Adipose tissue (tissue), 3 donors: ENCODE results near the gene RPF1. TPM values are rescaled to one million over a fixed set of nuclear protein-coding genes. Genes with fewer than 3 reads are reported as not detected.
A peak's percentile ranks its signal among the peaks of the same experiment; 100 is the strongest.
"Not testable (repeated sequence)": the region's sequence is repeated elsewhere in the genome, so short reads cannot be mapped to it uniquely, and the experiment has no call there.

ENCODE experiments used
- H3K27ac ChIP-seq: one replicate; pipeline ENCODE4 v1.5.1; 2013; ENCODE audit warnings: low read depth, low read length
- WGBS, 3 donors: extraction: QIAGEN DNeasy Blood & Tissue Kit; methylation state at CpG; one replicate each; pipeline ENCODE4 v1.1.7; 2013; 5-methylcytosine and 5-hydroxymethylcytosine counted together
- polyA plus RNA-seq, 3 donors: library from polyadenylated mRNA; stranded (reverse); fragments of 200-250 nt; gene quantifications; one replicate each; pipeline ENCODE4 v1.2.3, GENCODE V29; 2013
- donor health status: healthy with polysubstance abuse.
- donor health status: Bipolar disorder and iron deficiency.
- donor health status: healthy.

The RPF1 gene
- polyA plus RNA-seq, 3 donors = 18.0 to 27.6 (median 27.1) TPM

DNA sequence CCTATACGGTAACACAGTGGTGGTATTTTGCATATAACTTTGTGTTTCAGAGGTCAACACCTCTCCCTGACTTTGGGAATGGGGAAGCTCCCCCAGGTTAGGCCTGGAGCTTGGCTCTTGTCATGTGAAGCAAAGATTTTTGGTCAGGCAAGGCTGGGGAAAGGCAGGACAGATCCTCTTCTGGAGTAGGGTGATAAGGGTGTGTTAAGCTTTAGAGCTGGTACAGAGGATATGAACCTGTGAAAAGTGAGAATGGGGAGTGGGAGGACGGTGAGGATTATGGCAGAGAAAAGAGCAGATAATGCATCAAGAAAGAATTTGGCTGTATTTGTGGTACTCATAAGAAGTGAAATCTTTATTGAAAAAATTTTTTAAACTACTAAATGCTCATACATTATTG lies 2.3 kb downstream of the RPF1 start:
- 90 to 95% (median 95%) methylated on average over 2 of the region's 2 CpGs for WGBS, 3 donors
- no peak overlapping the region for H3K27ac ChIP-seq

DNA sequence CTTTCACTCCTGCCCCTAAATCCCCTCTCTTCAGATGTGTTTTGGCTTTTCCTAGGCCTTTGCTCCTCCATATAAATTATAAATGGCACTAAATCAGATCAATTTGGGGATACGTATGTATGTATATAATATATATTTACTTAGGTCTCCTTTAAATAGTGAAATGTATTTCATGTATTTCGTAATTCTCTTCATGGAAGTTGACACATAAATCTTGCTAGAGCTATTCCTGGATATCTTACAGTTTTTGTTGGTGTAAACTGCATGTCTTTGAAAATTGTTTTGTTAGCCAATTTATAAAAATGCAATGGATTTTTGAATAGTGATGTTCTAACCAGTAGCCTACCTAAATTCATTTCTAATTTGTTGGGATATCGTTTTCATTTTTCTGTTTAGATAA lies 9.0 kb downstream of the RPF1 start:
- 55 to 85% (median 71%) methylated on average over 3 of the region's 3 CpGs for WGBS, 3 donors
- no peak overlapping the region for H3K27ac ChIP-seq

DNA sequence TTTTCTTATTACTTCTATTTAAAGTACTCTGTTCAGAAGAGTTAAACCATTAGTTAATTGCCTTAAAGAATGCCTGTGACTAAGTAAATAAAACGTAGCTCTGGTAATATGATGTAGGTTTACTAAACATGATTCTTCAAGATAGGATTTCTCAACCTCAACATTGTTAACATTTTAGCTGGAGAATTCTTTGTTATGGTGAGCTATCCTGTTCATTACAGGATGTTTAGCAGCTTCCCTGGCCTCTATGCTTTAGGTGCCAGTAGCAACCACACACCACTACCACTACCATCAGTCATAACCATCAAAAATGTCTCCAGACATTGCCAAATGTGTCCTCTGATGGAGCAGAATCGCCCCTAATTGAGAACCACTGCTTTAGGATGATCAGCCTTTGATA lies 10.7 kb downstream of the RPF1 start:
- no peak overlapping the region for H3K27ac ChIP-seq
- 85 to 92% (median 90%) methylated on average over 2 of the region's 2 CpGs for WGBS, 3 donors

DNA sequence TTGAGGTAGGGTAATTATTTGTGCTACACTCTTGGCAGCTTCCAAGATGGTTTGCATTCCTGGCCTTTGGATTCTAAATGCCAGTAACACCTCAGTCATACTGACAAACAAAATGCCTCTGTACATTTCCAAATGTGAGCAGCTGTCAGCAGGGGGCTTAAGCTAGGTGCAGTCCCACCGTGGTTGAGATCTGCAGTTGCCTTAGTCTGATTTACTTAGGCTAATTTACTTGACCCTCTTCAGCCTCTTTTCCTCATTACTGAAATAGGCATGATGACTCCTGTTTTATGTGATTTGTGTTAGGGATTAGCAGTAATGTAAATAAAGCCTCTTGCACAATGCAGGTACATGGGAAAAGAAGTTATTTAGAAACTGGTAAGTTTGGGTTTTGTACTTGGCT lies 13.7 kb downstream of the RPF1 start:
- no peak overlapping the region for H3K27ac ChIP-seq
- WGBS, 3 donors = 28 to 77% (median 74%) methylated on average over 1 of the region's 1 CpG

DNA sequence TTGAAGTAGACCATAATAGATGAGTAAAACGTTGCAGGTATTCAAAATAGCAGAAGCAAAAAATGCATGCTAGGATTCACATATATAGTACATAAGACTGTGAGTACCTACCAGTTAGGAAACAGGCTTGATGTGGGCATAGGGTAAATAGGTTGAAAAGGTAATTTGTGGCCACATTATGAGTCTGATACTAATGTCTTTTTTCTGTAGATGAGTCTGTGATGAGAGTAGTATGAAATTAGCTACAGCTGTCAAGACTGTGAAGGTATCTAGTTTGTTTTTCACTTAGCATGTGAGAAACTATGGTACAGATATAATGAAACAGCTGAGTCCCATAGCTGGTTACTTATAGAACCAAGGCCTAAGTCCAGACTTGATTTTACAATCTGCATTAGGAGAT lies 14.7 kb downstream of the RPF1 start:
- 59 to 89% (median 73%) methylated on average over 1 of the region's 1 CpG for WGBS, 3 donors
- no peak overlapping the region for H3K27ac ChIP-seq

DNA sequence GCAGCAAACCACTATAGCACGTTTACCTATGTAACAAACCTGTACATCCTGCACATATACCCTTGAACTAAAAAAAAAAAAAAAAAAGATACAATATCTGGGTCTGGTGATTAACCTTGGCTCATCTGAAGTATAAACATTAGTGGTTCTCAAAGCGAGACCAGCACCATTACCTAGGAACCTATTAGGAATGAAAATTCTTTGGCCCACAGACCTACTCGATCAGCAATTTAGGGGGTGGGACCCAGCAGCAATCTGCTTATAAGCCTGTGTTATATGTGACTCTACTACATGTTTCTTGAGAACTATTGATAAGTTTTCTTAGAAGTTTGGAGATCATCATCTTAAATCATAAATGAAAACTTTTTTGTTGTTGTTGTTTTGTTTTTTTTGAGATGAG lies 17.4 kb downstream of the RPF1 start:
- 83 to 94% (median 86%) methylated on average over 3 of the region's 3 CpGs for WGBS, 3 donors
- no peak overlapping the region for H3K27ac ChIP-seq

DNA sequence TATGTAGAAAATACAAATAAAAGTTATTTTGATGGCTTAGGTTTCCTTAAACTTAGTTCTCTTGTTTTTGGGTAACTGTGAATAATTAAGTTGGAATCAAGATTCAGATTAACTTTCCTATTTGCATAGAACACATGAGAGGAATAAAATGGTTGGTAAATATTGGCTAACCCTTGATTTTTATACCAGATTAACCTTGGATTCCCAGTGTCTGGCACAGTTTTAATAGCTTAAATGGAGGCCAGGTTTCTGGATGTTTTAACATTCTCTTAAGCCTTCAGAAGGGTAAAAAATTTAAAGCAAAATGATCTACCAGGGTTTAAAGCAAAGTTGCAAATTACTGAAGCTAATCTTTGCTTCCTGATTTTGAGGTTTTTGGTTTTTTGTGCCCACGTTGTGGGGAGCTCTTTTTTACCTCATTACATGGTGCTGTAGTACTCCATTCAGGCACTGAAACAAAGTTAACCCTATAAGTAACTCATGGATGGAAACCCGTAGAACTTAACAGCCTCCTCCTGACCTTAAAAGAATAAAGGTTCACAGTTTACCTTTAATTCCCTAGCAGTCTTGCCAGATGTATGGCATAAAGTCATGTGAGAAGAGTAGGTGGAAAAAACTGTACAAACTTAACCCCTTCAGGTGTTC lies 18.7 kb downstream of the RPF1 start:
- H3K27ac ChIP-seq = no peak overlapping the region

DNA sequence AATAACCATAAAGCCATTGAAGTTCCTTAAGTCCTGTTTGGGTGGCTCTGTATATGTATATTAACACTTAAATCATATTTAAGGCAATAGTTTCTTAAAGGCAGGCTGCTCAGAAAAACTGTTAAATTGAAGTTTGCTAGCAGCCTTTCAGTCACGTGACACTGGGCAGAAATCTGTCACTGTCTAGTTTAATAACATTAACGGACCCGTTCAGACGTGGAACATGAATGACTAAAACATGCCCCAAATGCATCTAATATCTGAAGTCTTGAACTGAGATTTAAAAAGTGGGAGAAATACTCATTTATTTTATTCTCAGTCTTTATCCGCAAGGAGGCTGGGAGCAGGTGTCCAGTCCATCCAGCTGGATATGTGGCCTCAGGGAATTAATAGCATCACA lies 23.9 kb downstream of the RPF1 start:
- H3K27ac ChIP-seq = no peak overlapping the region
- 44 to 67% (median 65%) methylated on average over 5 of the region's 5 CpGs for WGBS, 3 donors

More for the DNA sequence above, 18.7 kb downstream of the RPF1 start:
- WGBS, 3 donors = 41 to 43% (median 43%) methylated on average over 2 of the region's 2 CpGs

DNA sequence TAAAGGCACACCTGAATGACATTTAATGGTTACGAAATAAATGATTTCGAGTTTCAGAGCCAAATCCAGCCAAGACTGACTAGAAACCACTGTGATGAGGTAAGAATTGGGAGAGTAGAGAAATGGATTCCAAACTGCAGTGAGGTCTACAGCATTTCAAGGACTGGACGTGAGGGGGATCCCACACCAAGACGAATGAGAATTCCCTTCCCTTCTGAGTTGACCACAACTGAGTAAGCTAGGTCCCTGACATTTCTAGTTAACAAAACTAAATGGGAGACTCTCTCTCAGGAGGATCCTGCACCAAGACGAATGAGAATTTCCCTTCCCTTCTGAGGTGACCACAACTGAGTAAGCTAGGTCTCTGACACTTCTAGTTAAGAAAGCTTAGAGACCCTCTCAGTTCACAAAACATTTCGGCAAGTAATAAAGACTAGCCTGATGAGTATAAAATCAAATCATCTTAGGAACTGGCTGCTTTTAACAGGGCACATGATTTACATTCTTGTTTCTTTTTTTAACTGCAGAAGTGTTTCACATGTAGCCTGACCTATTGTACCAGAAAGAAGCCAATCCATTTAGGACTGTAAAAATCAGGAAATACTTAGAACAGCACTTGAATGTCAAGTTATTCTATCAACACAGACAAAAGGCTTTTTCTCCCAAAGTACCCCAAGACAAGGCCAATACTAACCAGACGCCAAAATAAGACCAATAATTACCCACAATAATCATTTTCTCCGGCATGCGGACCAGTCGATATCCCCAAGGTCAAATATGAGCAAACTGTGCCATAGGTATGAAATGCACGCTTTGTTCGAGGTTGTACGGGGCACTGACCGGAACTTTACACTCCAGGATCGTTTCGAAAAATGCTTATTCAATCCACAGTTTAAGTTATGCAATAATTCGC lies 25.8 kb downstream of the RPF1 start:
- peak overlapping the region; percentile 51 for H3K27ac ChIP-seq
- WGBS, 3 donors = 4 to 7% (median 6%) methylated on average over 17 of the region's 17 CpGs

DNA sequence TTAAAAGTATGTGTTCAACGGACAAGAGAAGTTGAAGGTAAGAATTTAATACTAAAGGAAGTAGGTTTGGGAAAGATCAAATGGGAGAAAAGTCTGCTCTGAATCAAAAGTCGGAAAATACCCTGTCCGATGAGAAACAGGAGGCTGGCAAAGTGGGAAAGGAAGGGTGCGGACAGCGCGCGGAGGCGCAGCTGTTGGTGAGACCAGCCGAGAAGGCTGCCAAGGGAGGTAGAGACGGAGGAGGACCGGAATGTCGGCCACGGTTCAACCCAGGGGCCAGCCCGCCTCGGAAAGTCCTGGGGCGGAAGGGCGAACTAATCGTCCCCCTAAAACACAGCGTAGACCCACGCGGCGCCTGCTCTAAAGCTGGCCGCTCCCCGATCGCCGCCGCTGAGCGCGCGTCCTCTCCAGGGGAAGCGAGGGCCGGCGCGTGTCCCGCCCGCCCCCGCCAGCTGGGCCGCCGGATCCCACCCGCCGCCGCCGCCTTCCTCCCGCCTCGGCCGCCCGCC lies 26.5 kb downstream of the RPF1 start:
- peak overlapping the region; percentile 90 for H3K27ac ChIP-seq
- WGBS, 3 donors = 0 to 1% (median 1%) methylated on average over 21 to 47 of the region's 47 CpGs

DNA sequence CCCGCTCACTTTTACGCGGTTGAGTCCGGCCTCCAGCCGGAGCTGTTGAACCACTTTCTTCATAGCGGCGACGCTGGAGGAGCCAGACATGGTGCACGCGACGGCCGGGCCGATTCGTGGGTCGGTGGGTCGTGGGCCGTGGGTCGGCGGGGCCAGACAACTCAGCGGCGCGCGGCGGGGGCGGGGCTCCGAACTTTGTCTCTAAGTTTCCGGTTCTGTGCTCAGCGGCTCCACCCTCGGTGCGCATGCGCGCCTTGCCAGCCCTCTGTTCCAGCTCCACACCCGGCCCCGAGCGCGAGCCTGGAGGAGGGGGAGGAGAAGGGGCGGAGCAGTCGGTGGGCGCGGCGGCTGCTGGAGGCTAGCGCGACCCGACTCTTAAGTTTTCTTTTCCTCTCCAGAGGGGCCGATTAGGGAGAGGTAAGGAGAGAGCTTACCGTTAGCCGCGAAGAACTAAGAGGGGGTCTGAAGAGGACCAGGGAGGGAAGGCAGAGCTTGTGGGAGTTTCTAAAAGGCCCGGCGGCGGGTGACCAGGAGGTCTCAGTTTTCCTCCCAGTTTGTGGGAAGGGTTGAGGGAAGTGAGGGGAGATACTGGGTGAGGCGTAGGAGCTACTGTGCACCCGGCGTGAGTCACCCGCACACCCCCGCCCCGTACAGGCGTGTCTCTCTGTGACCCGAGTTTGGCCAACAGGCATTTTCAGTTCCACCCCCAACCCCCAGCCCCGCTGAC lies 27.1 kb downstream of the RPF1 start, which contains the start of the genes GNG5 and SPATA1:
Gene GNG5, minus strand, starts transcription at position 580 of the 727 bp plus-strand sequence. Its CDS starts 490 bp downstream, at position 90.
Gene SPATA1, plus strand, starts transcription at position 385 of the 727 bp plus-strand sequence. CDS start 9,974 bp downstream, outside the sequence.
- 1% methylated on average over 51 to 60 of the region's 60 CpGs for WGBS, 3 donors
- H3K27ac ChIP-seq = peak within 1 kb of the TSS; percentile 90

DNA sequence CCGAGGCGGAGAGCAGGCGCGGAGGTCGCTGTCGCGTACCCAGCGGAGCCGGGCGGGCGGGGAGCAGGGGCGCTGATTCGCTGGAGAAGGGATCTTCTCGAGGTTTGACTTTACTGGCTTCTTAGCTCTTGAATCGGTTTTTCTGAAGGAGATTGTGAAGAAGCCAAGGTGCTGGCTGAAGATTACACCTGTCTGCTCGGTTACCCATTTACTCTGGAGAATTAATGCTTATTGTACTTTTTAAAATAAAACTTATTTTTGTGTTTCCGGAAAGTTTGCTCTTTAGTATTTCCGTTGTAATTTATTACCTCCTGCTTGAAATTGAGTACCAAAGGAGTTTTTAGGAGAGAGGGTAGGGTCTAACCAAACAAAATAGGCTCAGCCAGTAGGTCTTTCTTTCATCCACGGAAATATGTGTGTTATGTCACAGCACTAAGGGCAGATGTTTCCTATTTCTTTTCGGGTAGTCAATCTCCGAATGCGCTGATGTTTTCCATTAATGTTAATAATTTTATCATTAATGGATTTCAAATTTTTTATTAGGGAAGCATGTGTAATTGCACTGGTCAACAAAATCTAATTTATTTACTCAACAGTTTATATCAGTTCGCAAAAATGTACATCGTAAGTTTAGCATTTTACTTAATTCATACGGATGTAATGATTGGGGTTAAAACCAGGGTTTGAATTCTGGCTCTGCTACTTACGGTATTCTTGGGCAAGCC lies 27.8 kb downstream of the RPF1 start:
- 8 to 15% (median 15%) methylated on average over 26 of the region's 26 CpGs for WGBS, 3 donors
- peak overlapping the region; percentile 88 for H3K27ac ChIP-seq

DNA sequence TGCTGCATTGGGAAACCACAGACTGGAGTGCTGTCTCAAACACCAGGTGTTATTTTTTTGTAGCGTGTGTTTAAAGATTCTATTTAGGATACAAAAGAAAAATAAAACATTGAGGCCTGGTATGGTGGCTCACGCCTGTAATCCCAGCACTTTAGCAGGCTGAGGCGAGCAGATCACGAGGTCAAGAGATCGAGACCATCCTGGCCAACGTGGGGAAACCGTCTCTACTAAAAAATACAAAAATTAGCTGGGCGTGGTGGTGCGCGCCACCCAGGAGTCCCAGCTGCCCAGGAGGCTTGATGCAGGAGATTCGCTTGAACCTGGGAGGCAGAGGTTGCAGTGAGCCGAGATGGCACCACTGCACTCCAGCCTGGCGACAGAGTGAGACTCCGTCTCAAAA lies 28.8 kb downstream of the RPF1 start:
- not testable (repeated sequence) for H3K27ac ChIP-seq
- 89 to 98% (median 93%) methylated on average over 14 of the region's 14 CpGs for WGBS, 3 donors

DNA sequence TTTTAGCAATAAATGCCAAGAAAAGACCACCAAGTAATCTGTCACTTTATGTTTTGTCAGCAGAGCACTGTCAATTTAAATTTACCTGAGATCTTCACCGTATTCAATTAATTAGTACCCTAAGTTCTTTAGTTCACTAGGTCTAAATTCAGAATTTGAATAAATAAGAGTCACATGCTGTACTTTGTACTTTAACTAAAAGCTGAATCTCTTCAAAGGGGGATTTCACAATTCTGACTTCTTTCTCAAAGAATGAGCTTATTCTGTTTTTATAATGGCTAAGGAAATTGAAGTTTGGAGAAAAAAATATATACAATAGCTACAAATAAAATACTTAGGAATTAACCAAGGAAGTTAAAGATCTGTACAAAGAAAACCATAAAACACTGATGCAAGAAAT lies 29.4 kb downstream of the RPF1 start:
- H3K27ac ChIP-seq = no peak overlapping the region
- WGBS, 3 donors = 93 to 100% (median 97%) methylated on average over 1 of the region's 1 CpG

DNA sequence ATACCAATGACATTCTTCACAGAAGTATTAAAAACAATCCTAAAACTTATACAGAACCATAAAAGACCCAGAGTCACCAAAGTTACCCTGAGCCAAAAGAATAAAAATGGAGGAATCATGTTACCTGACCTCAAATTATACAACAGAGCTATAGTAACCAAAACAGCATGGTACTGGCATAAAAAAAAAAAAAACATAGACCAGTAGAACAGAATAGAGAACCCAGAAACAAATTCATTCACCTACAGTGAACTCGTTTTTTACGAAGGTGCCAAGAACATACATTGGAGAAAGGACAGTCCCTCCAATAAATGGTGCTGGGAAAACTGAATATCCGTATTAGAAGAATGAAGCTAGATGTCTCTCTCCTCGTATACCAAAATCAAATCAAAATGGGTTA lies 30.0 kb downstream of the RPF1 start:
- H3K27ac ChIP-seq = no peak overlapping the region
- 97 to 98% (median 97%) methylated on average over 4 of the region's 4 CpGs for WGBS, 3 donors

DNA sequence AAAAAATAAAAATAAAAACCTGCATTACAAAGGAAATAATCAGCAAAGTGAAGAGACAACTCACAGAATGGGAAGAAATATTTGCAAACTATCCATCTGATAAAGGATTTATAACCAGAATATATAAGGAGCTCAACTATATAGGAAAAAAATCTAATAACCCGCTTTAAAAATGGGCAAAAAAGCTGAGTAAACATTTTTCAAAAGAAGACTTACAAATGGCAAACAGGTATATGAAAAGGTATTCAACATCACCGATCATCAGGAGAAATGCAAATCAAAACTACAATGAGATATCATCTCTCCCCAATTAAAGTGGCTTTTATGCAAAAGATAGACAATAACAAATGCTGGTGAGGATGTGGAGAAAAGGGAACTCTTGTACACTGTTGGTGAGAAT lies 31.1 kb downstream of the RPF1 start:
- WGBS, 3 donors = 47 to 99% (median 48%) methylated on average over 2 of the region's 2 CpGs
- no peak overlapping the region for H3K27ac ChIP-seq

DNA sequence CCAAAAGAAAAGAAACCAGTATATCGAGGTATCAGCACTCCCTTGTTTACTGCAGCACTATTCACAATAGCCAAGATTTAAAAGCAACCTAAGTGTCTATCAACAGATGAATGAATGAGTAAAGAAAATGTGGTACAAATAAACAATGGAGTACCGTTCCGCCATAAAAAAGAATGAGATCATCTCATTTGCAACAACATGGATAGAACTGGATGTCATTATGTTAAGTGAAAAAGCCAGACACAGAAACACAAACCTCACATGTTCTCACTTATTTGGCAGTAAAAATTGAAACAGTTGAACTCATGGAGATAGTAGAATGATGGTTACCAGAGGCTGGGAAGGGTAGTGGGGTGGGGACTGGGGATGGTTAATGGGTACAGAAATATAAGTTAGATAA lies 31.6 kb downstream of the RPF1 start:
- 92 to 98% (median 97%) methylated on average over 3 of the region's 3 CpGs for WGBS, 3 donors
- H3K27ac ChIP-seq = no peak overlapping the region

DNA sequence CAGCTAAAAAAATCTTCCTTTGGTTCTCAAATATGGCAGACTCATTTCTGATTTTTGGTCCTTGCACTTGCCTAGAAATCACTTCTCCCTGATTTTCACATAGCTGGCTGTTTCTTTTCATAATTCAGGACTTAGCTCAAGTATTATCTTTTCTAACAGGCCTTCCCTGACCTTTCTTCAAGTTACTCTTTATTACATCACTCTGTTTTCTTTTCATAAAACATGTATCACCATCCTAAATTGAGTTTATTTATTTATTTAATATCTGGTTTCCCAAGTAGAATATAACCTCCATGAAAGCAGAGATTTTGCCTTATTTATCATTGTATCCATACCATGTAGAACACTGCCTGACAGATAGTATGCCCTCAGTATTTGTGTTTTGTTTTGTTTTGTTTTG lies 45.5 kb downstream of the RPF1 start:
- no peak overlapping the region for H3K27ac ChIP-seq
